ENCODE data around the gene LRRC28. TPM values are rescaled to one million over a fixed set of nuclear protein-coding genes. Genes with fewer than 3 reads are reported as not detected.

Gene LRRC28
- total RNA-seq, 1 donor from 2014 or later: 10.5 TPM

GRCh38 chr15:99305761-99306505 lies 54.7 kb downstream of the LRRC28 start:
- DNase-seq (ENCODE audit: low read depth in 2 of 2): peak in 1 of 2 donors; percentile 61

DNA sequence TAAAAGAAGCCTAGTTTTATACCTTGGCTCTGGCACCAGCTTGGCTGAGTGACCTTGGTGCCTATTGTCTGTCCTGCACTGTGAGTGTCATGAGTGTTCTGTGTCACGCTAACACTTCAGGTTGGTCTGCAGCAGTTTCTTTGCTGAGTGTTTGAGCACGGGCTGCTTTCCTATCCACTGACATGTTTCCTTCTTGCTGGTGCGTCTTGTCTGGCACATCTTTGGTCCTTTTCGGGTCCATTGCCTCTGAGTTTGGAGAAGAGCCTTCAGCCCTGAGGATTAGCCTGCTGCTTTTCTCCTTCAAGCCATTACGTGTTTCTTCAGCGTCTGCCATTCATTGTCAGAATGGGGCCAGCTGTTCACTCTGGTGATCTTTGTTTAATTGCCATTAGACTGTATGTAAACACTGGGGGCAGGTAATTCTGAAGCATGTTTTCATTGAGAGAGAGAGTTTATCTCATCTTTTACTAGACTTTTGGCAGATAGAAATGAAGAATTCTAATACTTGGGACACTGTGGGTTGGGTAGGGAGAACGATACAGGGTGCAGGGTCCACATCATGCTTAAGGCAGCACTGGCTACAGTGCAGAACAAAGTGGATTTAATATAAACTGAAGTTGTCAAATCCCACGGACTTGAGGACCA lies 55.5 kb downstream of the LRRC28 start:
- peak in 1 of 2 donors; percentile 46 for DNase-seq (ENCODE audit: low read depth in 2 of 2)

- DNase-seq (ENCODE audit: low read depth in 2 of 2): peak in 1 of 2 donors; percentile 16
Measured at GRCh38 chr15:99307735-99308134, 56.5 kb downstream of the LRRC28 start.

GRCh38 chr15:99310745-99311144 lies 59.5 kb downstream of the LRRC28 start:
- no peak for DNase-seq (ENCODE audit: low read depth in 2 of 2)

- no peak for DNase-seq (ENCODE audit: low read depth in 2 of 2)
Measured at GRCh38 chr15:99312228-99312627, 60.9 kb downstream of the LRRC28 start.

DNA sequence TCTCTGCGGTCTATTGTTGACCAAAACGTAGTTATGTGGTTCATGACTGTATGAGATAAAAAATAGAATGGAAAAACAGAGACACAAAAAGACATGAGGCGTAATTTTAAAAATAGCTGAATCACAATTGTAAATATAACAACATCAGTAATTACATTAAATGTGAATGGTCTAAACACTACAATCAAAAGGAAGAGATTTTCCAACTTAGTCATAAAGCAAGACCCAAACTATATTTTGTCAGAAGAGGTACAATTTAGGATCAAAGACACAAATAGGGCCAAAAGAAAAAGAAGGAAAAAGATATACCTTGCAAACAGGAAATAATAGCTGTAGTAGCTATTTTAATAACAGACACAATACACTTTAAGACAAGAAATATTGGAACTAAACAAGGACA lies 61.5 kb downstream of the LRRC28 start:
- no peak for DNase-seq (ENCODE audit: low read depth in 2 of 2)

GRCh38 chr15:99315636-99316035 lies 64.4 kb downstream of the LRRC28 start:
- DNase-seq (ENCODE audit: low read depth in 2 of 2): no peak

DNA sequence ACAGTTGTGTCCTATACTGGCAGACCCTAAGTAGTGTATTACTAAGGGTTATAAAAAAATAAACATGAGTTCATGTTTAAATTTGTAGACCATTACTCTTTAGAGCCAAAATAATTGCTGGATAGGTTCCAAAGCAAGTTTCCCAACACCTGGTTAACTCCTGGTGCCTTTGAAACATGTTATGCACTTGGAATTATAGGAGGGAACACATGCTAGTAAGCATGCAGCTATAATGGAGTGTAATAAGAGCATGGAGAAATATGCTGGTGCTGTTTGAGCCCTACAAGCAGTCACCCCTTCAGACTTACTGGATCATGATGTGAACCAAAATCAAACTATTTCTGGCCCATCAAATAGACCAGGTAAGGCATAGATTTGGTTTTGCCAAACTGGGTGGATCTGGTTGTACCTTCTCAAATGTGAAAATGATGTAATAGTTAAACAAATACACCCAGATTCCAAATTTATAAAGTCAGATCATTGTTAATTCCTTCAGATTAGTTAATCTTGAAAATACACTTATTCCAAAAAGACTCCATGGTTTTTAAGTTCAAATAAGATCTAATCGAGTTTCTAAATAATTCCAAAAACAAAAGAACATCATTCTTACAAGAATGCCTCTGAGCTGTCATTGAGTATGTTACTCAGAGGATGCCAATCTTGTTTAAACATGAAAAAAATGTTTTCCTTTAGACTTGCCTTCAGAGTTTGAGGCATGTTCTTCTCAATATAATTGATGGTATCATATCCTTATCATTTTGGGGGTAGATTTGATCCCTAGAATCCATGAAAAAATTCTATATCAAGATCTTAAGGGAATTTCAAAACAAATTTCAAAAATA lies 69.3 kb downstream of the LRRC28 start:
- no peak for DNase-seq (ENCODE audit: low read depth in 2 of 2)

DNA sequence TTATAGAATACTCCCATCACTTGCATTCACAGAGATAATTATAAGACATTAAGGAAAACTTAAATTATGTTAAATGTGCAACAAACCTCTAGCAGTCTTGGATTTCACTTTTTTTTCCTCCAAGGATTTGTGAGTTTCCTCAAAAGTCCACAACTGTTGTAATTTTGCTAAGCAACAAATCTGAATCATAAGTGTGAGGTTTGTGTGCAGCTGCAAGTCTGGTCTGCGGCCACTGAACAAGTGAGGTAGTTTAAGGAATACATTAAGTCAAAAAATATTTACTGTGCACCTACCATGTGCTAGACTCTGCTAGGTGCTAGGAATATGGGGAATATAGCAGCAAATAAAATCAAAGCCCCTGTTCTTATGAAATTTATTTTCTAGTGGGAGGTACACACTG lies 70.2 kb downstream of the LRRC28 start:
- no peak for DNase-seq (ENCODE audit: low read depth in 2 of 2)

GRCh38 chr15:99322643-99323405 lies 71.5 kb downstream of the LRRC28 start:
- DNase-seq (ENCODE audit: low read depth in 2 of 2): no peak

- DNase-seq (ENCODE audit: low read depth in 2 of 2): peak; percentile 84 to 89
Measured at GRCh38 chr15:99324082-99324620, 72.9 kb downstream of the LRRC28 start.

GRCh38 chr15:99324700-99325099 lies 73.4 kb downstream of the LRRC28 start:
- DNase-seq (ENCODE audit: low read depth in 2 of 2): no peak

GRCh38 chr15:99326235-99326634 lies 75.0 kb downstream of the LRRC28 start:
- no peak for DNase-seq (ENCODE audit: low read depth in 2 of 2)

DNA sequence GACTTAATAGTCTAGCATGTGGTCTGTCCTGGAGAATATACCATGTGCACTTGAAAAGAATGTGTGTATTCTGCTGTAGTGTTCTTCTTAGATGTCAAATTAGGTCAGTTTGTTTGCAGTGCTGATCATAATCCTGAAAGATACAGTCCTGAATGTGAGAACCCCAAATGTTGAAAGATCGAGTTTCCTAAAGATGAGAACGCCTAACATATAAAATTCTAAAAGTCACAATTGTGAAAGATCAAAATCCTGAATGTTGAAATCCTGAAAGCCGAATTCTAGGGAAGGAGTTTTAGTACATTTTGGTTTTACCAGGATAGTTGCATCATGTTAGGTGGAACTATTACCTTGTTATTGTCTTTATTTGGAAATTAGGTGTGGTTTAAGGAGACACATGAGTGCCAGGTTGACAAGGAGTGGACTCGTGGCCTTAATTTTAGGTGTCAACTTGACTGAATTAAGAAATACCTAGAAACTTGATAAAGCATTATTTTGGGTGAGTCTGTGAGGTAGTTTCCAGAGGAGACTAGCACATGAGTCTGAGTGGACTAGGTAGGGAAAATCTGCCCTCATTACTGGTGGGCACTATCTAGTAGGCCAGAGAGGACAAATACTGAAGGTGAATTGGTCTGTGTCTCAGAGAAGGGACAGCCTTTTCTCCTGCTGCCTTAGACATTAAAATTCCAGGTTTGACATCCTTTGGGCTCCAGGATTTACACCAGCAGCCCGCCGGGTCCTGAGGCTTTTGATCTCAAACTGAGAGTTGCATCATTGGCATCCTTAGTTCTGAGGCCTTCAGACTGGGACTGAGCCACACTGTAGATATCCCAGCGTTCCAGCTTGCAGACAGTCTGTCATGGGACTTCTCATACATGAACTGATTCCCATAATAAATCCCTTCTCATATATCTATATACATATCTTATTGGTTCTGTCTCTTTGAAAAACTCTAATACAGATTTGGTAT lies 77.1 kb downstream of the LRRC28 start:
- DNase-seq (ENCODE audit: low read depth in 2 of 2): no peak

GRCh38 chr15:99331381-99331780 lies 80.1 kb downstream of the LRRC28 start:
- no peak for DNase-seq (ENCODE audit: low read depth in 2 of 2)

DNA sequence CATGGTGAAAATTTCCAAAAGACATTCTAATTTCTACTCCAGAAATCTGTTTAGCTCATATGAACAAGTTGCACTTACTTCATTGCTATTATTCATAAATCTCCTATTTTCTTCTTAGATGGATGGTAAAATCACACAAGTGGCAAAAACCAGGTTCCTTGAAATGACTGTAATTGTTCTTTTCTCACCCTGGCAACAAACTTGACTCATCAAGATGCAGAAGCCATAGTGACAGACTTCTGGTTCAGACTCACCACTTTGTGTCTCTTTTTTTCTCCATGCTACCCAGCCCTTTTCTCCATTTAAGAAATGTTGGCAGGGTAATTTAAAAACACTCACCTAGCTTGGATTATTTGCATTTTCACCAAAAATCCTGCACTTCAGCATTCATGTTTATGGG lies 82.1 kb downstream of the LRRC28 start:
- peak in 1 of 2 donors; percentile 27 for DNase-seq (ENCODE audit: low read depth in 2 of 2)

DNA sequence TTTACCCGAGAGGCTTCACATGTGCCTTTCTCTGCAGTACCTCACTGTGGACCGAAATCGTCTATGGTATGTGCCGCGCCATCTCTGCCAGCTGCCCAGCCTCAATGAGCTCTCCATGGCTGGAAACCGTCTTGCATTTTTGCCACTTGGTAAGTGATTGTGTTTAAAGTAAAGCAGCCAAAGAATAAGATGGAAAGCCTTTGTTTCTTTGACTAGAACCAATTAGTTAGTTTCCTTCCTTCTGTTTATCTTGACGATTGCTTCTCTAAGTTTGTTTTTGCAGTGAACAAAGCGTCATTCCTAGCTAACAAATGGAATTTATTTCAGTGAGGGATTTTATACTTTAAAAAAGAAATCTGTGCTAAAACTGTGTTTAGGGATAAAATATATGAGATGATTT lies 82.7 kb downstream of the LRRC28 start:
- peak in 1 of 2 donors; percentile 50 for DNase-seq (ENCODE audit: low read depth in 2 of 2)

DNA sequence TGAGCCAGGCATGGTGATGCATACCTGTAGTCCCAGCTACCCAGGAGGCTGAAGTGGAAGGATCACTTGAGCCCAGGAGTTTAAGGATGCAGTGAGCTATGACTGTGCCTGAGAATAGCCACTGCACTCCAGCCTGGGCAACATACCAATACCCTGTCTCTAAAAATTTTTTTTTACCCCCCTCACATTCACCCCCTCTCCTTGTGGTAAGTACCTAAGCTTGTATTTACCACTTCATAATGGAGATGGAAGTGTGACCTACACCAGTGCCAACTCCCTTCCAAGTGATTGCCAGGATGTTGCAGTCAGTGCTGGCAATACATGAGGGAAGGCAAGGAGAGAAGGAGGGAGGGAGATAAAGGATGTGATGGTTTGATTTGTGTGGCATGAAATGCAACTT lies 84.2 kb downstream of the LRRC28 start:
- no peak for DNase-seq (ENCODE audit: low read depth in 2 of 2)

DNA sequence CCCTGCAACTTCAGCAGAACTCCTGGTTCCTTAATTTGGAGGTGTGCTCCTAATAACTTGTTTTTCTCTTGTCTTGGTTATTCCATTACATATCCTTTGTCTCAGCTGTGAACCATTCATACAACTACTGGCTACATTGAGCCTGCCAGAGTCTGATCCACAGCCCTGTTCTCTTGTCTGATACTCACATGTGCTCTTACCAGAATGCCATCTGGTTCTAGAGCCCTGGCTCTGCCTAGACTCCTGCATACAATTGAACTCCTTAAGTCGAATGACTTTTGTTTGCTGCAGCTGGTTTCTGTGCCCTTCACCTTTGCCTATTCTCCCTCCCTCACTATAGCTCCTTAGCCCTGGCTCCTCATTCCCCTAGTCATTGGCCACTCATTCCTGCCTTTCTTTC lies 85.5 kb downstream of the LRRC28 start:
- DNase-seq (ENCODE audit: low read depth in 2 of 2): no peak

GRCh38 chr15:99340347-99340746 lies 89.1 kb downstream of the LRRC28 start:
- DNase-seq (ENCODE audit: low read depth in 2 of 2): no peak

Measured in lung microvascular endothelial cell (primary cell).